Left ventricle myocardium inferior (tissue), 1 donor: ENCODE measurements around the gene SESN1. TPM values are rescaled to one million over a fixed set of nuclear protein-coding genes. Genes with fewer than 3 reads are reported as not detected.
"Not testable (repeated sequence)": the region's sequence is repeated elsewhere in the genome, so short reads cannot be mapped to it uniquely, and the experiment has no call there.

Experiments used
- DNase-seq: peaks from one replicate; pipeline ENCODE4 v3.0.0-alpha.2; 2020
- H3K27ac ChIP-seq: fragments of 200-600 bp; replicated peaks from 2 replicates; pipeline ENCODE4 v1.8.0; 2021
- H3K27me3 ChIP-seq: fragments of 200-600 bp; 2 replicates; pipeline ENCODE4 v1.8.0; 2021; ENCODE audit warnings: low read depth
- H3K36me3 ChIP-seq: fragments of 200-600 bp; 2 replicates; pipeline ENCODE4 v1.8.0; 2021
- H3K4me1 ChIP-seq: fragments of 200-600 bp; 2 replicates; pipeline ENCODE4 v1.8.0; 2021
- H3K4me3 ChIP-seq: fragments of 200-600 bp; 2 replicates; pipeline ENCODE4 v1.8.0; 2021; ENCODE audit warnings: mild to moderate bottlenecking, moderate library complexity
- H3K9me3 ChIP-seq: fragments of 200-600 bp; replicated peaks from 2 replicates; pipeline ENCODE4 v1.8.0; 2021
- intact Hi-C: fragments of 100-400 bp; cut with micrococcal nuclease; formaldehyde crosslinking; loops from one replicate; pipeline ENCODE4 v1.11.0; 2022
- long read RNA-seq: library from polyadenylated mRNA; unstranded; transcript quantifications from one replicate; pipeline ENCODE4 v2.0.0, GENCODE V29; 2021
- total RNA-seq: library from RNA; stranded (reverse); fragmentation: NEBNext Ultra II Directional; extraction: Animal tissue kit (Norgen Biotek cat#: 25700); gene quantifications from one replicate; pipeline ENCODE4 v1.2.1, GENCODE V29; 2021
- TF ChIP-seq, protein P1 (sequence below): fragments of 200-600 bp; IDR thresholded peaks from 2 replicates; pipeline ENCODE4 v1.8.0; 2021; ENCODE audit warnings: antibody characterized with exemption, mild to moderate bottlenecking, borderline replicate concordance
- donor health status: DM: no; HTN: yes; CAD: no; lungs with severe emphysema.

SESN1 gene
- total RNA-seq: 44.1 TPM
- long read RNA-seq, transcript SESN1-204 (10 exons, 3,509 nt): major isoform, 81 of 129 reads
- long read RNA-seq, transcript SESN1-202 (10 exons, 2,676 nt): minor isoform, 43 of 129 reads
- long read RNA-seq, partial matches to known transcripts: 4 of 129 reads
- long read RNA-seq, other reads (novel, unspliced or antisense): 1 of 129 reads

DNA sequence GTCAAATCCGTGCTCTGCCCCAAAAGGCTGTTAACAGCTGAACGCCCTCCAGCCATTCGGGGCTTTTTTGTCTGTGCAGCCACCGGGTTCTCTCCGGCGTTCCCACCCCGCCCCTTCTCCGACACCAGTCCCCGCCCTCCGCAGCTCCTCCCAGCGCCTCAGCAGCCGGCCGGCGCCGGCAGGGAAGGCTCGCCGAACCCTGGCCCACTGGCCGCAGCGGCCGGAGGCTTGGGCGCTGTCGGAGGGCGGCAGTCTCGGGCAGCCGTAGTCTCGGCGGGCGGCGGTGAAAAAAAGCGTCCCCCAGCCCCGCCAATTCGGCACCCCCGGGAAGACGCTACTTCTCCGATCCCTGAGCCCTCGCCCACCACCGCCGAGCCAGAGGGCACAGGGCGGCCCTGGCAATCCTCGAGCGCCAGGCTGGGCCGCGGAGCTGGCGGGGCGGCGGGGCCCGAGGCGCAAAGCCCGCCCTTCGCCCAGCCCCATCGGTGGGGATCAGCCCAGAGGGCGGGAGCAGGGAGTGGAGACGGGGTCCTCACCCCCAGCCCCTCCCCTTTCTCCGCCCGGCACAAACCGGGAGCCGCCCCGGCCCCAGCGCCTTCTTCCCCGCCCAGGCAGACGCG is at the start of gene SESN1:
Gene SESN1 (minus strand): TSS at position 431 of the 620 bp plus-strand sequence. CDS start 773 bp downstream, outside the sequence.
- no peaks in the 10 kb centered on the region for H3K27me3 ChIP-seq
- peaks cover 61% of the 10 kb centered on the region for H3K4me1 ChIP-seq
- peak within 1 kb of the TSS; percentile 74 for H3K4me3 ChIP-seq
- intact Hi-C loops: no loop called here
- TF ChIP-seq, protein P1, sequence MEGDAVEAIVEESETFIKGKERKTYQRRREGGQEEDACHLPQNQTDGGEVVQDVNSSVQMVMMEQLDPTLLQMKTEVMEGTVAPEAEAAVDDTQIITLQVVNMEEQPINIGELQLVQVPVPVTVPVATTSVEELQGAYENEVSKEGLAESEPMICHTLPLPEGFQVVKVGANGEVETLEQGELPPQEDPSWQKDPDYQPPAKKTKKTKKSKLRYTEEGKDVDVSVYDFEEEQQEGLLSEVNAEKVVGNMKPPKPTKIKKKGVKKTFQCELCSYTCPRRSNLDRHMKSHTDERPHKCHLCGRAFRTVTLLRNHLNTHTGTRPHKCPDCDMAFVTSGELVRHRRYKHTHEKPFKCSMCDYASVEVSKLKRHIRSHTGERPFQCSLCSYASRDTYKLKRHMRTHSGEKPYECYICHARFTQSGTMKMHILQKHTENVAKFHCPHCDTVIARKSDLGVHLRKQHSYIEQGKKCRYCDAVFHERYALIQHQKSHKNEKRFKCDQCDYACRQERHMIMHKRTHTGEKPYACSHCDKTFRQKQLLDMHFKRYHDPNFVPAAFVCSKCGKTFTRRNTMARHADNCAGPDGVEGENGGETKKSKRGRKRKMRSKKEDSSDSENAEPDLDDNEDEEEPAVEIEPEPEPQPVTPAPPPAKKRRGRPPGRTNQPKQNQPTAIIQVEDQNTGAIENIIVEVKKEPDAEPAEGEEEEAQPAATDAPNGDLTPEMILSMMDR: no peak
- peak; percentile 95 for DNase-seq
- no peaks in the 10 kb centered on the region for H3K9me3 ChIP-seq
- peak within 1 kb of the TSS; percentile 99 for H3K27ac ChIP-seq
- H3K36me3 ChIP-seq: peaks cover 3% of the 10 kb centered on the region

GRCh38 chr6:109143191-109143590 is 48.5 kb upstream of the SESN1 start:
- intact Hi-C loops: no loop called here
- Histone ChIP-seq H3K4me1 (no peaks in the 10 kb centered on the region), H3K27ac (no peak overlapping the region), H3K36me3 (peaks cover 32% of the 10 kb centered on the region), H3K9me3 (no peaks in the 10 kb centered on the region), H3K27me3 (no peaks in the 10 kb centered on the region), H3K4me3 (no peak overlapping the region)
- TF ChIP-seq, protein P1: no peak
- DNase-seq: no peak

GRCh38 chr6:109142067-109142466 is 47.4 kb upstream of the SESN1 start:
- H3K4me3 ChIP-seq, DNase-seq, H3K9me3 ChIP-seq, H3K27ac ChIP-seq, H3K4me1 ChIP-seq, intact Hi-C loops, H3K27me3 ChIP-seq: not testable (repeated sequence)
- peaks cover 23% of the 10 kb centered on the region for H3K36me3 ChIP-seq

GRCh38 chr6:109139109-109139508 is 44.5 kb upstream of the SESN1 start:
- H3K27ac ChIP-seq: no peak overlapping the region

DNA sequence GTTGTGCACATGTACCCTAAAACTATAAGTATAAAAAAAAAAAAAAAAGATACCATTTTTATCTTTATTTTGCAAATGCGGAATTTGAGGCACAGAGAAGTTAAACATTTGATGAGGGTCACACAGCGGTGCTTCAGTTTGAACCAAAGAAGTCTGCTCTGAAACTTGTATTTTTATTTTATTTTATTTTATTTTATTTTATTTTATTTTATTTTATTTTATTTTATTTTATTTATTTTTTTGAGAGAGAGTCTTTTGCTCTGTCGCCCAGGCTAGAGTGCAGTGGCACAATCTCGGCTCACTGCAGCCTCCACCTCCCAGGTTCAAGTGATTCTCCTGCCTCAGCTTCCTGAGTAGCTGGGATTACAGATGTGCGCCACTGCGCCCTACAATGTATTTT is 41.9 kb upstream of the SESN1 start:
- H3K9me3 ChIP-seq, H3K27ac ChIP-seq, H3K4me3 ChIP-seq, H3K27me3 ChIP-seq, intact Hi-C loops, H3K4me1 ChIP-seq, DNase-seq: not testable (repeated sequence)
- H3K36me3 ChIP-seq: peaks cover 12% of the 10 kb centered on the region

More at GRCh38 chr6:109139109-109139508, 44.5 kb upstream of the SESN1 start:
- Histone ChIP-seq H3K4me3 (no peak overlapping the region), H3K9me3 (no peaks in the 10 kb centered on the region), H3K36me3 (peaks cover 18% of the 10 kb centered on the region), H3K27me3 (no peaks in the 10 kb centered on the region), H3K4me1 (no peaks in the 10 kb centered on the region)
- TF ChIP-seq, protein P1: no peak
- DNase-seq: no peak
- intact Hi-C loops: no loop called here

GRCh38 chr6:109136039-109136438 is 41.4 kb upstream of the SESN1 start:
- H3K4me3 ChIP-seq, H3K36me3 ChIP-seq, H3K9me3 ChIP-seq, intact Hi-C loops, H3K4me1 ChIP-seq, H3K27me3 ChIP-seq, H3K27ac ChIP-seq, DNase-seq: not testable (repeated sequence)

- H3K36me3 ChIP-seq, DNase-seq, H3K4me1 ChIP-seq, H3K27ac ChIP-seq, H3K9me3 ChIP-seq, H3K27me3 ChIP-seq, H3K4me3 ChIP-seq, intact Hi-C loops: not testable (repeated sequence)
Observed at GRCh38 chr6:109135600-109135999, 41.0 kb upstream of the SESN1 start.
